ENCODE results near the gene KIAA1755. TPM values are rescaled to one million over a fixed set of nuclear protein-coding genes. Genes with fewer than 3 reads are reported as not detected.

KIAA1755 gene
- total and polyA plus RNA-seq, 12 donors: 2.7 to 7.7 (median 5.2) TPM

DNA sequence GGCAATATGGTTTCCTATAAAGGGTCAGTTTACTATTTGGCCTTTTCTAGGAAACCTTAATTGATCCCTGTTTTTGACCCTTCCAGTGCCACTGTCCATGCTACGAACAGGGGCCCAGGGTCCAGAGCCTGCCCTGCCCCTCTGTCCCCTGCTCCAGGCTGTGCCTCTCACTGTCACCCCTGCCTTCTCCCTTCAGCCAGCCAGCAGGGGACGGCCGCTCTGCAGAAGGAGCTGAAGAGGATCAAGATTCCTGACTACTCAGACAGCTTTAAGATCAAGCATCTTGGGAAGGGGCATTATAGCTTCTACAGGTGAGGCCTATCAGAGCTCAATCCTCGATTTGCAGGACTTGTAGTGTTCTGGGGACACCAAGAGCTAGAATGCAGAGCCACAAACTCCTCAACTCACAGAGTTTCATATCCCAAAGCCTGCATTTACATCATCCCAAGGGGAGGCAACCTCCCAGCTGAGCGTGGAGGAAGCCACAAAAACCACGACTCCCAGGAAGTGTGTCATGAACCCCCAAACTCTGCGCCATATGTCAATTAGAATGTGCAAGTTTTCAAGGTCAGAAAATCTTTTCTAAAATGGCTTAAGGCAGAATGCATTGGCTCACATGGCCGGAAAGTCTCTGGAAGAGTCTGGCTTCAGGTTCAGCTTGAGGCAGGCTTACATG is 47.0 kb upstream of the KIAA1755 start:
- H3K4me1 ChIP-seq: peaks cover 0 to 30% (median 0%) of the 10 kb centered on the region in 9 donors
- no peak for ATAC-seq
- WGBS, 2 donors: 82 to 87% methylated on average over 8 of the region's 8 CpGs
- H3K9me3 ChIP-seq: peaks cover 0 to 6% (median 0%) of the 10 kb centered on the region in 11 donors
- DNase-seq: no peak
- H3K4me3 ChIP-seq: no peak overlapping the region
- no peak overlapping the region for H3K27ac ChIP-seq
- intact Hi-C loops (cut with DNase I): loop anchor here in 2 of 10 donors (5.0 kb wide), 2 partner anchors 75 to 80 kb away; no protein-coding TSS in a partner anchor
- TF ChIP-seq, protein P1, sequence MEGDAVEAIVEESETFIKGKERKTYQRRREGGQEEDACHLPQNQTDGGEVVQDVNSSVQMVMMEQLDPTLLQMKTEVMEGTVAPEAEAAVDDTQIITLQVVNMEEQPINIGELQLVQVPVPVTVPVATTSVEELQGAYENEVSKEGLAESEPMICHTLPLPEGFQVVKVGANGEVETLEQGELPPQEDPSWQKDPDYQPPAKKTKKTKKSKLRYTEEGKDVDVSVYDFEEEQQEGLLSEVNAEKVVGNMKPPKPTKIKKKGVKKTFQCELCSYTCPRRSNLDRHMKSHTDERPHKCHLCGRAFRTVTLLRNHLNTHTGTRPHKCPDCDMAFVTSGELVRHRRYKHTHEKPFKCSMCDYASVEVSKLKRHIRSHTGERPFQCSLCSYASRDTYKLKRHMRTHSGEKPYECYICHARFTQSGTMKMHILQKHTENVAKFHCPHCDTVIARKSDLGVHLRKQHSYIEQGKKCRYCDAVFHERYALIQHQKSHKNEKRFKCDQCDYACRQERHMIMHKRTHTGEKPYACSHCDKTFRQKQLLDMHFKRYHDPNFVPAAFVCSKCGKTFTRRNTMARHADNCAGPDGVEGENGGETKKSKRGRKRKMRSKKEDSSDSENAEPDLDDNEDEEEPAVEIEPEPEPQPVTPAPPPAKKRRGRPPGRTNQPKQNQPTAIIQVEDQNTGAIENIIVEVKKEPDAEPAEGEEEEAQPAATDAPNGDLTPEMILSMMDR (IDR thresholded peaks at IDR 0.05): no peak
- H3K36me3 ChIP-seq: no peaks in the 10 kb centered on the region
- peaks cover 0 to 50% (median 11%) of the 10 kb centered on the region in 7 donors for H3K27me3 ChIP-seq

DNA sequence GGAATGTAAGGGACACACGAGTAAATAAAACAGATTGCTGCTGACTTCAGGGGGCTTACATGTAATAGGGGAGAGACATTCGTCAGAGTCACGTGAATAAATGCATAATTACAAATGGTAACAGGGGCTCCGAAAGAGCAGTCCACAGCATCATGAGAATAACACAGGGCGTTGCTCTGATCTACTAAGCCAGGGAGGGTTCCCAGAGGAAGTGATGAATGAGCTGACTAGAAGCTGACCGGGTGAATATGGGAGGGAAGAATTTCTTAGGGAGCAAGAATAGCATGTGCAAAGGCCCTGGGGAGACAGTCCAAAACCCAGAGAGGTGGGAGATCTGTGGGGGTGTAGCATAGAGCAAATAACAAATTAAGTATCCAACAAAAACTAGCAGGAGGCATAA is 45.8 kb upstream of the KIAA1755 start:
- H3K27me3 ChIP-seq: peaks cover 0 to 59% (median 11%) of the 10 kb centered on the region in 7 donors
- no peaks in the 10 kb centered on the region for H3K36me3 ChIP-seq
- TF ChIP-seq, protein P1 (IDR thresholded peaks at IDR 0.05): no peak
- no peak overlapping the region for H3K27ac ChIP-seq
- no peak for DNase-seq
- intact Hi-C loops (cut with DNase I): loop anchor here in 2 of 10 donors (5.0 kb wide), 2 partner anchors 74 to 79 kb away; no protein-coding TSS in a partner anchor
- H3K9me3 ChIP-seq: peaks cover 0 to 6% (median 0%) of the 10 kb centered on the region in 11 donors
- no peak for ATAC-seq
- H3K4me1 ChIP-seq: peaks cover 0 to 30% (median 0%) of the 10 kb centered on the region in 9 donors
- 86 to 88% methylated on average over 6 of the region's 6 CpGs for WGBS, 2 donors
- no peak overlapping the region for H3K4me3 ChIP-seq

DNA sequence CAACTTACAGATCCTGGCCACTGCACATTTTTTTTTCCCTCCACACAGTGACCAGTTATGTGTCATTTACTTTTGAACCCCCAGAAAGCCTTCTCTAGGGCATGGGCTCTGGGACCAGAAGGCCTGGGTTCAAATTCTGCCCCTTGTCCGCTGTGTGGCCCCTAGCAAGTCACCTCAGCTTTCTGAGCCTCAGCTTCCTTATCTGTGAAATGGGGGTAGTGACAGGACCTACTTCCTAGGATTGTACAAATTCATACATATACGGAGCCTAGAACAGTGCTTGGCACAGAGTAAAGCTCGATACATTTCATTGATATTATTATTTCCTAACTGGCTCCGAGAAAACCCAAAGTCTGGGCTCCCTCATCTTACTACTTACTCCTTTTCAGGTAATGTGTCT is 45.0 kb upstream of the KIAA1755 start:
- intact Hi-C loops (cut with DNase I): loop anchor here in 2 of 10 donors (5.0 kb wide), 2 partner anchors 73 to 78 kb away; no protein-coding TSS in a partner anchor
- DNase-seq (no peak), ATAC-seq (no peak)
- 83 to 88% methylated on average over 4 of the region's 4 CpGs for WGBS, 2 donors
- Histone ChIP-seq H3K4me3 (no peak overlapping the region), H3K9me3 (peaks cover 0 to 6% (median 0%) of the 10 kb centered on the region in 11 donors), H3K27me3 (peaks cover 0 to 54% (median 11%) of the 10 kb centered on the region in 7 donors), H3K4me1 (peaks cover 0 to 31% (median 0%) of the 10 kb centered on the region in 9 donors), H3K36me3 (no peaks in the 10 kb centered on the region), H3K27ac (no peak overlapping the region)
- TF ChIP-seq, protein P1 (IDR thresholded peaks at IDR 0.05): no peak

DNA sequence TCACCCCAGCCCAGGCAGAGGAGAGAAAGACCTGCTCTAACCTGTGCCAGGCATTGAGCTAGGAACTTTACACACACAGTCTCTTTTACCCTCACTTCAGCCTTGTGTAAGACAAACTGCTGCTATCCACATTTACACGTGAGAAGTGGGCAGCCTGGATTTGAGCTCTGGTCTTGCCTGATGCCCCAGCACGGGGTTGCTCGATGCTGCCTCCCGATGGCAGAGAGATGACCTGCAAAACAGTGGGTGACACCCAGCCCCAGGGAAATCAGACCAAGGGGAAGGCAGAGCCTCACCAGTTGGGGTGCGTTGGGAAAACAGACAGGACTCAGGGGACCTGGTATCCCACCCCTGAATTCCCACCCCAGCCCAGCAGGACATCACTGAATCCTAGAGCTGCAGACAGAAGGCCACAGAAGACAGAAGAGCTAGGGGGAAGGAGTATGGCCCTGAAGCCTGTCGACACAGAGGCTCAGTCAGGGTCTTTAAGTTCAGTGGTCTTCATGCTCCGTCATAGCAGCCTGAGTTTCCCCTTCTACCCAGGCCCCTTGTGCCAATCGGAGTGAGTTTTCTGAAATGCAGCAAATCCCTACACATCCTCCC is 44.4 kb upstream of the KIAA1755 start:
- peak in 1 of 8 donors; percentile 59 for ATAC-seq
- 57 to 63% methylated on average over 8 of the region's 8 CpGs for WGBS, 2 donors
- H3K27me3 ChIP-seq: peaks cover 0 to 54% (median 11%) of the 10 kb centered on the region in 7 donors

More for the DNA sequence above, 44.4 kb upstream of the KIAA1755 start:
- peak overlapping the region in 1 of 10 donors; percentile 9 for H3K4me3 ChIP-seq
- H3K36me3 ChIP-seq: no peaks in the 10 kb centered on the region
- intact Hi-C loops (cut with DNase I): loop anchor here in 2 of 10 donors (5.0 kb wide), 2 partner anchors 73 to 78 kb away; no protein-coding TSS in a partner anchor
- TF ChIP-seq, protein P1 (IDR thresholded peaks at IDR 0.05): peak in 7 of 9 donors; percentile 18 to 51 (median 35)
- H3K27ac ChIP-seq: no peak overlapping the region
- peaks cover 0 to 37% (median 0%) of the 10 kb centered on the region in 9 donors for H3K4me1 ChIP-seq
- peaks cover 0 to 6% (median 0%) of the 10 kb centered on the region in 11 donors for H3K9me3 ChIP-seq
- DNase-seq: no peak

All from heart right ventricle (tissue), 16 donors.